ENCODE data around the gene TRIM66. TPM values are rescaled to one million over a fixed set of nuclear protein-coding genes. Genes with fewer than 3 reads are reported as not detected.

TRIM66 gene
- total and polyA plus RNA-seq, 2 of the 8 experiments (the other 6 are each of a cell fraction or from before 2014, with no cell fraction given), result 3.1 to 3.5 TPM

DNA sequence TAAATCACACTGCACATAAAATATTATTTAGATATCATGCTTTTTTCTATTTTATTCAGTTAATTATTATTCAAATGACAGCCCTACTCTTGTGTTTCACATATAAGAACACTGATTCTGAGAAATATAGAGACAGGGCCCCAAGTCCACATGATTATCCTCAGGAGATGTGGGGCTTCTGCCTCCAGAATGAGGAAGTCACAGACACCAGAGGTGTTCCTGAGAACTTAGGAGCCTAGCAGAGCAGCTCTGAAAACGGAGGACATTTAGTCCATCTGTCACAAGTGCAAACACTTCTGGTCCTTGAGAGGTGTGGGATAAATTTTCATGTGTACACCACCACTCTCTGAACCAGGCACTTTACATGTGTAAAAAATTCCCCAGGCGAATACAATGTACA lies 26.2 kb downstream of the TRIM66 start:
- Histone ChIP-seq H3K23ac (ENCODE audit: insufficient read length) (no peak overlapping the region), H3K4me1 (replicated peaks in 1 of 4; ENCODE audit: control insufficient read depth in 3 of 4, insufficient read depth in 4 of 4, low read length in 3 of 4) (peaks cover 0 to 3% (median 0%) of the 10 kb centered on the region in 4 experiments; a peak in 3 of 7 replicates), H4K91ac (replicated peaks; ENCODE audit: insufficient read length, low read length) (no peak overlapping the region), H2BK20ac (ENCODE audit: low read length) (no peak overlapping the region), H2BK5ac (ENCODE audit: low read depth, low read length) (no peak overlapping the region), H2BK12ac (ENCODE audit: low read depth, low read length) (no peak overlapping the region), H3K79me1 (ENCODE audit: low read depth, low read length) (no peaks in the 10 kb centered on the region), H3K4me2 (ENCODE audit: insufficient read depth in 1 of 2, low read depth in 2 of 2, low read length in 2 of 2) (no peak overlapping the region), H3K9ac (replicated peaks in 1 of 4; ENCODE audit: extremely low read depth in 1 of 4, low read depth in 3 of 4, low read length in 3 of 4) (no peak overlapping the region), H4K8ac (ENCODE audit: extremely low read depth, insufficient read depth, low read length) (no peak overlapping the region), H3K27ac (ENCODE audit: low read depth, low read length) (no peak overlapping the region), H3K56ac (replicated peaks; ENCODE audit: insufficient read length, low read depth, low read length) (no peak overlapping the region), H3K9me3 (ENCODE audit: insufficient read depth in 2 of 2, low read depth in 1 of 2, low read length in 1 of 2) (no peaks in the 10 kb centered on the region), H3K23me2 (ENCODE audit: low read depth, low read length) (no peaks in the 10 kb centered on the region), H3K4ac (replicated peaks; ENCODE audit: insufficient read length, low read depth, low read length) (no peak overlapping the region), H3K14ac (ENCODE audit: insufficient read length) (no peak overlapping the region), H3K36me3 (ENCODE audit: control insufficient read depth in 2 of 4, insufficient read depth in 4 of 4, low read length in 3 of 4) (no peaks in the 10 kb centered on the region), H4K20me1 (replicated peaks in 1 of 2; ENCODE audit: control insufficient read depth in 1 of 2, insufficient read depth in 2 of 2, low read length in 2 of 2) (no peaks in the 10 kb centered on the region), H2AK5ac (ENCODE audit: low read depth, low read length) (no peak overlapping the region), H3K18ac (ENCODE audit: extremely low read depth, low read length) (no peak overlapping the region), H3K27me3 (replicated peaks in 1 of 4; ENCODE audit: control insufficient read depth in 3 of 4, extremely low read depth in 1 of 4, insufficient read depth in 3 of 4, low read length in 3 of 4) (no peaks in the 10 kb centered on the region), H2BK15ac (ENCODE audit: low read length) (0 out of 2 replicates have a peak overlapping the region, but pooled peaks have one; percentile 36), H2BK120ac (replicated peaks; ENCODE audit: low read depth, low read length) (no peak overlapping the region), H3K79me2 (ENCODE audit: control insufficient read depth in 1 of 2, insufficient read depth in 2 of 2, low read length in 2 of 2) (no peaks in the 10 kb centered on the region), H4K5ac (ENCODE audit: insufficient read length, low read depth, low read length) (no peak overlapping the region), H2AFZ (ENCODE audit: low read length) (no peak overlapping the region), H3K4me3 (ENCODE audit: extremely low read depth in 1 of 4, insufficient read depth in 2 of 4, low read depth in 3 of 4, low read length in 4 of 4) (no peak overlapping the region)
- no peak for FAIRE-seq
- 77% methylated on average over 2 of the region's 2 CpGs; no CpG with 5 or more reads in 1 of the 2 experiments for WGBS, 2 experiments (ENCODE audit: extremely low coverage in 1 of 2, insufficient coverage in 1 of 2, insufficient read length in 1 of 2, insufficient replicate concordance in 2 of 2, low coverage in 1 of 2, low lambda C conversion rate in 2 of 2, missing lambda C conversion rate in 1 of 2)
- ChIA-PET POLR2A (ENCODE audit: partially characterized antibody) (interaction anchor here (0.6 to 11.2 kb wide), 3 partner anchors 16 to 38 kb away, joined by 3 to 143 read pairs (median 3); partner anchors contain the start of genes RPL27A and TRIM66), CTCF (ENCODE audit: partially characterized antibody) (interaction anchor here (0.6 to 2.2 kb wide), 7 partner anchors 11 to 303 kb away, joined by 3 to 9 read pairs (median 3); no protein-coding TSS in a partner anchor)
- DNase-seq (ENCODE audit: low read depth in 1 of 2, low spot score in 2 of 2), result no peak
- no peak for TF ChIP-seq KDM1A (IDR thresholded peaks at IDR 0.05; ENCODE audit: borderline replicate concordance, low read length)
- no peak for TF ChIP-seq CHD1 (IDR thresholded peaks at IDR 0.05; ENCODE audit: low read depth, low read length)
- TF ChIP-seq KDM4A (IDR thresholded peaks at IDR 0.05; ENCODE audit: low read depth, low read length, severe bottlenecking), result no peak
- no peak for TF ChIP-seq FOSL1 (IDR thresholded peaks at IDR 0.05; ENCODE audit: insufficient read depth, low read depth, low read length)
- TF ChIP-seq RNF2 (IDR thresholded peaks at IDR 0.05; ENCODE audit: borderline replicate concordance, low read depth, low read length, missing control alignments, poor library complexity, severe bottlenecking), result no peak
- no peak for TF ChIP-seq SAP30 (IDR thresholded peaks at IDR 0.05; ENCODE audit: insufficient read depth, insufficient replicate concordance, low read length)
- TF ChIP-seq SP2 (IDR thresholded peaks at IDR 0.05; ENCODE audit: low read length), result no peak
